HuH-7 (cell line): Measurements from ENCODE around the gene TNFRSF19.

ENCODE experiments used
- DNase-seq: peaks from one replicate; pipeline ENCODE4 v3.0.0; 2011; ENCODE audit warnings: low spot score

The TNFRSF19 gene

GRCh38 chr13:23608138-23608537, 37.9 kb downstream of the TNFRSF19 start:
- no peak for DNase-seq

- no peak for DNase-seq
Observed at GRCh38 chr13:23608701-23609413, 38.6 kb downstream of the TNFRSF19 start.

- no peak for DNase-seq
Observed at GRCh38 chr13:23609414-23609760, 39.2 kb downstream of the TNFRSF19 start.

GRCh38 chr13:23609874-23610576, 39.8 kb downstream of the TNFRSF19 start:
- no peak for DNase-seq

DNA sequence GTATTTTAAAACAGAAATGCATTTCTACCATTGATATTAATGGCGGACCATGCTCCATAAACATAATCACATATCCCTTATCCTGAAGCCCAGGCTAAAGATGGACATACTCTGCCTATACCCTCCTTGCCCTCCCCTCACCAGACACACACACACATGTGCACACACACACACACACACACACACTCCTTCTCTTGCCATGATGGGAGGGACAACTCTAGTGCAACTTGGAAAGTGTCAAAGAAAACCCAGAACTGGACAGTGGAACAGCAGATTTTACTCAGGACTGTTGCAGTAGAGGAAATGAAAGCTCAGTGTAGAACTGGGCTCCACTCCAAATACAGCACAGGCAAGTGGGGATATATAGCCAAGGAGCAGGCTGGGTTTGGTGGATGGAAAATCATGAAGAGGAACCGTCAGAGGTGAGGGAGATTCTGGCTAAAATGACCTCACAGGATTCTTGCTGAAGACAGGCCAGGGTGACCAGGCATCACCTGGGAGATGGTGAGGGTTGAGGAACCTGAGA, 40.8 kb downstream of the TNFRSF19 start:
- no peak for DNase-seq

DNA sequence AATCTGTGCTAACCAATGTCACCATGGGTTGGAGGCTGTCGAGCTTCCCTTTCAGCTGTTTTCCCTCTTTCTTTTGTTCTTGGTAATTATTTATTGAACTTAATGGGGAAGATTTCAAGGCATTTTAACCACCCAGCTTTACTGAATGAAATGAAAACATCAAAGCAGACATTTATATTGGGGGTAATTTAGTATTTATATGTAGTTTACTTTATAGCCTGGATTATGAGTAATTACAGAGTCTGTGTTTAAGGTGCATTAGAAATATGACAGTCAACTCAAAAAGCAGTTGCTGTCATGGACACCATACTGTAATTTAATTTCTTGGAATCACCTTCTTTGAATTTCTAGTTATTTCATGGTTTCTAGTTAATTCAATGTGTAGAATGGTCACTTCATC, 42.0 kb downstream of the TNFRSF19 start:
- no peak for DNase-seq

- no peak for DNase-seq
Observed at GRCh38 chr13:23612731-23613130, 42.5 kb downstream of the TNFRSF19 start.

GRCh38 chr13:23613596-23613995, 43.4 kb downstream of the TNFRSF19 start:
- no peak for DNase-seq

DNA sequence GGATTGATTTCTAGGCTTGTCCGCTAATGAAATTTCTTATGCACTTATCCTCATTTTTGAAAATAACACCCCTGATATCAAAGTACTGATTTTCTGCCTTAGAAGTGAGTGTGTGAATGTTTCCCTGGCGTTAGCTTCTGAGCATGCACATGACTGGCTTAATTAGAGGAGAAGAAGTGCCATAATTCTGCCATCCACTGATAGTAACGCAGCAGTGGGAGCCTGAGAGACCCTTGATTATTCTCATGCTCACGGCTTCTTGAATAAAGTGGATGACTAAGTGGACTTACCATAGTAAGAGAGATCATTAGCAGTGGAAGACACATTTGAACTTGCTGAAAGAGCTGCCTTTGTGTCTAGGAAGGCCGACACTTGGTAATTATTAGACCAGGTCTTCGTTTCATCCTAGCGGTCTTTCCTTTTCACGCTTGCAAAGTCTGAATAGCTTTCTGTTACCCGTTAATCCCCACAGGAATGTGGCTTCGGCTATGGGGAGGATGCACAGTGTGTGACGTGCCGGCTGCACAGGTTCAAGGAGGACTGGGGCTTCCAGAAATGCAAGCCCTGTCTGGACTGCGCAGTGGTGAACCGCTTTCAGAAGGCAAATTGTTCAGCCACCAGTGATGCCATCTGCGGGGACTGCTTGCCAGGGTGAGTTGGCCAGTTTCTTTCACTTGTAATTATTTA, 45.3 kb downstream of the TNFRSF19 start:
- no peak for DNase-seq

- no peak for DNase-seq
Observed at GRCh38 chr13:23616228-23616627, 46.0 kb downstream of the TNFRSF19 start.

GRCh38 chr13:23617551-23618024, 47.4 kb downstream of the TNFRSF19 start:
- no peak for DNase-seq

DNA sequence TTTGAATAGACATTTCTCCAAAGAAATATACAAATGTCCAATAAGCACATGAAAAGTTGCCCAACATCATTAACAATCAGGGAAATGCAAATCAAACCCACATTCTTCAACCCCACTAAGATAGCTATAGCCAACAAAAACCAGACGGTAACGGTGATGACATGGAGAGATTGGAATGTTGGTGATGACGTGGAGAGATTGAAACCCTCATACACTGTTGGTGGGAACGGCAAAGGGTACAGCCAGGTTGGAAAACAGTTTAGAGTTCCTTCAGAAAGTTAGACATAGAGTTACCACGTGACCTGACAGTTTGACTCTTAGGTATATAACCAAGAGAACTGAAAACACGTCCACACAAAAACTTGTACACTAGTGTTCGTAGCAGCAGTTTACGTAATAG, 48.1 kb downstream of the TNFRSF19 start:
- DNase-seq: no peak

GRCh38 chr13:23619068-23619855, 49.0 kb downstream of the TNFRSF19 start:
- no peak for DNase-seq

DNA sequence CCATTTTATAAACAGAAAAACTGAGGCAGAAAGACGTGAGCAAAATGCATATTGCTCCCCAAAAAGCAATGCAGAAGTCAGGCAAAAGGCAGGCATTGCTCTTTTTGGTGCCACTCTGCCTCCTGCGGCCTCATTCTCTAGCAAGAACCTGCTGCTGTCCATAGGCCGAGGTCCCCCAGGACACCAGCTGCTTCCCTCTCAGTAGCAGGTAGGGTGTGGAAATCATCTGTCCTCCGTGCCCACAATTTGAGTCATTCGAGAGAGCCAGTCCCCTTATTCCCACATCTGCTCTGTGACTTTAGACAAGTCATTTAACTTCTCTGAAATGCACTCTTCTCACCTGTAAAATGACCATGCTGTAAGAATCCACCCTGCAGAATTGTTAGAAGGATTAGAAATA, 50.0 kb downstream of the TNFRSF19 start:
- no peak for DNase-seq

DNA sequence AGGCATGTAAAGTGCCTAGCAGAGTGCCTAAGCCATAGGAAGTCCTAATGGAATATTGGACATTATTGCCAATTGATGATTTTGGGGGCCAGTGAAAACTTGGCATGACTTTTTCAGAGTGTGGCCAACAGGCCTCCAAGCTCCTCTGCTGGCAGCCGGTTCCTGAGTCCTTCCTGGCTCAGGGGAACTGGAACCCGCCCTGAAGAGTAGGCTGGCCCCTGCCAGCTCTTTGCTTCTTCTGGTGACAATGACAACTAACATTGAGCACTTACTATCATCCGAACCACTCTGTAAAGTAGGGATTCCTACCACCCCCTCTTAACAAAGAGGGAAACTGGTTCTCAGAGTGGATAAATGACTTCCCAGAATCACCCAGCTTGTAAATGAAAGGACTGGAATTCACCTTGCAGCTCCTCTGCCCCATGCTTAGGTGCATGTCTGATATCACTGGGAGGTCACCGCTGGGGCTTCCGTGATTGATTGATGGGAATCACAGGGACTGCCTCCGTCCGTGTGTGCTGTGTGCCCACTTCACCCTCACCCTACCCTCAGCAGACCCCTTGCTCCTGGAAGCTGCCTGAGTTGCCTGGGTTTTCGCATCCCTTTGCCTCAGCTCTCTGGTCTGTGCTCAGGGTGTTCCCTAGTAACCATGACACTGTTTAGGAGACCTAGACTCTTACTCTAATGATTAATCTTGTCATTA, 50.6 kb downstream of the TNFRSF19 start:
- DNase-seq: no peak

GRCh38 chr13:23621316-23621645, 51.1 kb downstream of the TNFRSF19 start:
- no peak for DNase-seq

- no peak for DNase-seq
Observed at GRCh38 chr13:23622985-23623384, 52.8 kb downstream of the TNFRSF19 start.

DNA sequence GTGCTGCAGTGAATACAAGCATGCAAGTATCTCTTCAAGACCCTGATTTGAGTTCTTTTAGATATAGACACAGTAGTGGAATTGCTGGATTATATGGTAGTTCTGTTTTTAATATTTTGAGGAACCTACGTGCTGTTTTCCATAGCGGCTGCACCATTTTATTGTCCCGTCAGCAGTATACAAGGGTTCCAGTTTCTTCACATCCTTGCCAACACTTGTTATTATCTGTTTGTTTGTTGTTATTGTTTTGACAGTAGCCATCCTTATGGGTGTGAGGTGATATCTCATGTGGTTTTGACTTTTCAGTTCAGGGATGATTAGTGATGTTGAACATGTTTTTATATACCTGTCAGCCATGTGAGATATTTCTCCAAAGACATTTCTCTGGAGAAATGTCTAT, 53.2 kb downstream of the TNFRSF19 start:
- no peak for DNase-seq

GRCh38 chr13:23626700-23627099, 56.5 kb downstream of the TNFRSF19 start:
- no peak for DNase-seq

GRCh38 chr13:23627410-23627809, 57.2 kb downstream of the TNFRSF19 start:
- DNase-seq: no peak

- no peak for DNase-seq
Observed at GRCh38 chr13:23628250-23628649, 58.0 kb downstream of the TNFRSF19 start.
